IMR-90 (cell line): ENCODE measurements around the gene NFYC. TPM values are rescaled to one million over a fixed set of nuclear protein-coding genes. Genes with fewer than 3 reads are reported as not detected.

ENCODE experiments used
- ATAC-seq: fragments of 200-7000 bp; cut with Tn5 transposase; 2 replicates; pipeline ENCODE4 v1.9.1; 2020; ENCODE audit warnings: low read depth, mild to moderate bottlenecking, moderate library complexity
- BruUV-seq: library from RNA; stranded (reverse); fragments of 400-500 nt; replicated peaks from 2 replicates; lab custom pipeline; 2021; lab: Mats Ljungman, UMichigan
- CTCF ChIA-PET: fragments of 300-600 bp; formaldehyde crosslinking; extraction: SDS; loops from one replicate; lab custom pipeline; 2021; ENCODE audit warnings: antibody characterized with exemption; lab: Yijun Ruan, JAX
- POLR2A ChIA-PET: fragments of 300-600 bp; sonication (Branson Sonifier 250); formaldehyde crosslinking; loops from one replicate; lab custom pipeline; 2022; ENCODE audit warnings: antibody characterized with exemption; ENCODE audit not compliant: unreplicated experiment; lab: Charles Lee
- DNase-seq: peaks from one replicate; pipeline ENCODE4 v3.0.0; 2013
- H2AFZ ChIP-seq: replicated peaks from 2 replicates; pipeline ENCODE3; 2013; ENCODE audit warnings: low read length, mild to moderate bottlenecking; ENCODE audit not compliant: poor library complexity
- H2AK5ac ChIP-seq: 2 replicates; pipeline ENCODE4 v1.6.1; 2013; ENCODE audit warnings: low read depth, low read length, inconsistent platforms
- H2AK9ac ChIP-seq: replicated peaks from 2 replicates; pipeline ENCODE3; 2013; ENCODE audit warnings: mild to moderate bottlenecking, low read depth, low read length, moderate library complexity; ENCODE audit not compliant: poor library complexity
- H2BK120ac ChIP-seq: 2 replicates; pipeline ENCODE4 v1.6.1; 2013; ENCODE audit warnings: low read depth, low read length, inconsistent platforms
- H2BK15ac ChIP-seq: 3 replicates; pipeline ENCODE4 v1.6.1; 2013; ENCODE audit warnings: low read depth, low read length, inconsistent platforms
- H2BK20ac ChIP-seq: 2 replicates; pipeline ENCODE4 v1.6.1; 2013; ENCODE audit warnings: low read depth, mild to moderate bottlenecking, inconsistent platforms, low read length, moderate library complexity
- H2BK5ac ChIP-seq: 2 replicates; pipeline ENCODE4 v1.6.1; 2013; ENCODE audit warnings: mild to moderate bottlenecking, low read depth, low read length, inconsistent platforms; ENCODE audit not compliant: poor library complexity, severe bottlenecking
- H3K14ac ChIP-seq: replicated peaks from 2 replicates; pipeline ENCODE4 v1.6.1; 2013; ENCODE audit warnings: low read depth, low read length, inconsistent platforms
- H3K18ac ChIP-seq: 2 replicates; pipeline ENCODE4 v1.6.1; 2013; ENCODE audit warnings: low read depth, low read length, control low read depth
- H3K23ac ChIP-seq: 2 replicates; pipeline ENCODE4 v1.6.1; 2013; ENCODE audit warnings: low read depth, low read length, inconsistent platforms
- H3K27ac ChIP-seq: 2 replicates; pipeline ENCODE4 v1.5.1; 2013; ENCODE audit warnings: mild to moderate bottlenecking, control low read depth, low read length; ENCODE audit not compliant: insufficient read depth
- H3K27me3 ChIP-seq: 2 replicates; pipeline ENCODE4 v1.6.1; 2013; ENCODE audit warnings: low read length; ENCODE audit not compliant: control insufficient read depth, insufficient read depth
- H3K36me3 ChIP-seq: 2 replicates; pipeline ENCODE4 v1.6.1; 2013; ENCODE audit warnings: low read length, mixed read lengths; ENCODE audit not compliant: control insufficient read depth, insufficient read depth
- H3K4ac ChIP-seq: 2 replicates; pipeline ENCODE4 v1.6.1; 2013; ENCODE audit warnings: low read depth, low read length, inconsistent platforms
- H3K4me1 ChIP-seq: 2 replicates; pipeline ENCODE4 v1.6.1; 2013; ENCODE audit warnings: low read length, mixed read lengths; ENCODE audit not compliant: control insufficient read depth, insufficient read depth
- H3K4me2 ChIP-seq: 2 replicates; pipeline ENCODE4 v1.6.1; 2013; ENCODE audit warnings: low read depth, mild to moderate bottlenecking, control low read depth, low read length, moderate library complexity
- H3K4me3 ChIP-seq: 2 replicates; pipeline ENCODE4 v1.5.1; 2013; ENCODE audit warnings: low read depth, mild to moderate bottlenecking, control low read depth, low read length, moderate library complexity; ENCODE audit not compliant: insufficient read depth
- H3K56ac ChIP-seq: 2 replicates; pipeline ENCODE4 v1.6.1; 2013; ENCODE audit warnings: low read length, inconsistent platforms; ENCODE audit not compliant: insufficient read depth; ENCODE audit errors: extremely low read depth
- H3K79me1 ChIP-seq, 2 experiments: 2 replicates each; pipeline ENCODE4 v1.6.1; 2013; ENCODE audit warnings: low read length in 2 of 2, inconsistent platforms in 1 of 2, low read depth in 1 of 2
- H3K9ac ChIP-seq: 2 replicates; pipeline ENCODE4 v1.6.1; 2013; ENCODE audit warnings: low read depth, low read length, control low read depth
- H3K9me1 ChIP-seq: 2 replicates; pipeline ENCODE4 v1.6.1; 2013; ENCODE audit warnings: low read length, inconsistent platforms; ENCODE audit not compliant: insufficient read depth
- H3K9me3 ChIP-seq: 2 replicates; pipeline ENCODE4 v1.6.1; 2013; ENCODE audit warnings: low read length; ENCODE audit not compliant: control insufficient read depth, insufficient read depth
- H4K20me1 ChIP-seq: 2 replicates; pipeline ENCODE4 v1.6.1; 2013; ENCODE audit warnings: low read length, inconsistent platforms; ENCODE audit not compliant: insufficient read depth
- H4K5ac ChIP-seq: 2 replicates; pipeline ENCODE4 v1.6.1; 2013; ENCODE audit warnings: mild to moderate bottlenecking, low read depth, low read length, control low read depth
- H4K8ac ChIP-seq, 2 experiments: 2 replicates each; pipeline ENCODE4 v1.6.1; 2013; ENCODE audit warnings: low read depth in 2 of 2, low read length in 2 of 2, control low read depth in 1 of 2, inconsistent platforms in 1 of 2
- H4K91ac ChIP-seq: 2 replicates; pipeline ENCODE4 v1.6.1; 2013; ENCODE audit warnings: low read depth, low read length, inconsistent platforms; ENCODE audit not compliant: insufficient read depth
- BHLHE40 ChIP-seq: fragments of 150-350 bp; IDR thresholded peaks from 2 replicates; pipeline ENCODE4 v1.6.1; 2016; ENCODE audit warnings: mild to moderate bottlenecking, low read depth, low read length
- CEBPB ChIP-seq: IDR thresholded peaks from 2 replicates; pipeline ENCODE4 v1.6.1; 2012; ENCODE audit warnings: low read depth, low read length, improper control_type of control experiment
- CHD1 ChIP-seq: IDR thresholded peaks from 2 replicates; pipeline ENCODE4 v1.6.1; 2012; ENCODE audit warnings: low read depth, low read length, improper control_type of control experiment
- FOS ChIP-seq: fragments of 150-350 bp; IDR thresholded peaks from 2 replicates; pipeline ENCODE4 v1.6.1; 2016; ENCODE audit warnings: low read depth, low read length
- MAFK ChIP-seq: IDR thresholded peaks from 2 replicates; pipeline ENCODE4 v1.6.1; 2012; ENCODE audit warnings: low read depth, low read length, improper control_type of control experiment
- MAZ ChIP-seq: IDR thresholded peaks from 2 replicates; pipeline ENCODE4 v1.6.1; 2012; ENCODE audit warnings: low read depth, mild to moderate bottlenecking, low read length, improper control_type of control experiment, moderate library complexity, borderline replicate concordance
- MXI1 ChIP-seq: IDR thresholded peaks from 2 replicates; pipeline ENCODE4 v1.6.1; 2012; ENCODE audit warnings: low read depth, mild to moderate bottlenecking, low read length, moderate library complexity, borderline replicate concordance
- NFE2L2 ChIP-seq: fragments of 150-350 bp; IDR thresholded peaks from 2 replicates; pipeline ENCODE4 v1.6.1; 2016; ENCODE audit warnings: low read depth, mild to moderate bottlenecking, low read length
- POLR2A ChIP-seq: IDR thresholded peaks from 2 replicates; pipeline ENCODE4 v1.6.1; 2012; ENCODE audit warnings: mild to moderate bottlenecking, low read depth, low read length
- RAD21 ChIP-seq: IDR thresholded peaks from 2 replicates; pipeline ENCODE4 v1.6.1; 2012; ENCODE audit warnings: low read length, improper control_type of control experiment
- RCOR1 ChIP-seq: IDR thresholded peaks from 2 replicates; pipeline ENCODE4 v1.6.1; 2012; ENCODE audit warnings: mild to moderate bottlenecking, low read length, improper control_type of control experiment; ENCODE audit not compliant: insufficient replicate concordance
- RFX5 ChIP-seq: IDR thresholded peaks from 2 replicates; pipeline ENCODE4 v1.8.0; 2012; ENCODE audit warnings: low read depth, mild to moderate bottlenecking, low read length, moderate library complexity
- WGBS, 2 experiments: methylation state at CpG; one replicate each; pipeline versions ENCODE4 v1.1.5 to v1.1.7; 2013; ENCODE audit warnings: missing lambda C conversion rate in 2 of 2; ENCODE audit not compliant: insufficient read length in 1 of 2; ENCODE audit errors: extremely low coverage in 2 of 2; 5-methylcytosine and 5-hydroxymethylcytosine counted together
- dilution Hi-C: fragments of 300-500 bp; cut with HindIII; formaldehyde crosslinking; loops from one replicate; pipeline ENCODE4 v1.14.3; 2018; ENCODE audit warnings: low sequenced_read_pairs; ENCODE audit not compliant: unreplicated experiment
- in situ Hi-C: fragments of 300-500 bp; cut with MboI; formaldehyde crosslinking; loops from 3 replicates; pipeline ENCODE4 v1.14.3; 2019; ENCODE audit warnings: low sequenced_read_pairs, inconsistent platforms, mixed read lengths
- intact Hi-C: fragments of 100-400 bp; cut with micrococcal nuclease; formaldehyde crosslinking; loops from 2 replicates; pipeline ENCODE4 v1.10.0; 2022
- polyA plus RNA-seq, 3 experiments: library from polyadenylated mRNA; depleted of rRNA; stranded (reverse); fragments of >200 nt; gene quantifications; 2 replicates each; pipeline ENCODE4 v1.2.3, GENCODE V29; 2012; ENCODE audit warnings: low replicate concordance in 1 of 3
- total RNA-seq: library from RNA; depleted of rRNA; stranded (reverse); fragments of >200 nt; gene quantifications from 2 replicates; pipeline ENCODE4 v1.2.3, GENCODE V29; 2012
- TF ChIP-seq, protein P1 (sequence below): fragments of 150-350 bp; IDR thresholded peaks from 2 replicates; pipeline ENCODE4 v1.6.1; 2016; ENCODE audit warnings: low read depth, mild to moderate bottlenecking, low read length, moderate library complexity, borderline replicate concordance
- TF ChIP-seq, protein P2 (sequence below): conservative IDR thresholded peaks from 2 replicates; pipeline ENCODE4 v1.5.1; 2012; ENCODE audit warnings: mild to moderate bottlenecking, low read depth, low read length, improper control_type of control experiment
- TF ChIP-seq, protein P3 (sequence below): fragments of 150-350 bp; IDR thresholded peaks from 2 replicates; pipeline ENCODE4 v1.6.1; 2017; ENCODE audit warnings: mild to moderate bottlenecking, antibody characterized with exemption, low read length, low read depth

Gene NFYC
- total and polyA plus RNA-seq, 2 of the 4 experiments (the other 2 are of a cell fraction): 45.2 to 62.2 TPM

DNA sequence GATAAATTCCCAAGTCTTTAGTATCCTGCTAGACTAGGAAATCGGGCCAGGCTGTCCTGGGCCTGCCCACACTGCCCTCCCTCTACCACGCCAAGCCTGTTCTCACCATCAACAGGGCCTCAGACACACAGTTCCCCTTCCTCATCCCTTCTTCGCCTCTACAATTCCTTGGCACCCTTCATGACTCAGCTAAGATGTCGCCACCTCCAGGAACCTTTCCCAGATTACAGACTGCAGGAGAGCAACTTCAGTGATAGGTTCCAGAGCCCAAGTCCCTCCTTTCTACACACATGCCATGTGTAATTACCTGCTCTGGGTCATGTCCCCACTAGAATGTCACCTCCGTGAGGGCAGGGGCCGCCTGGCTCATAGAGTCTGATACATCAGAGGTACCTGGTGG, 29.4 kb upstream of the NFYC start:
- WGBS, 2 experiments: 33% methylated on average over 1 of the region's 6 CpGs; no CpG with 5 or more reads in 1 of the 2 experiments
- no peak overlapping the region for H4K91ac ChIP-seq
- H3K4me2 ChIP-seq: no peak overlapping the region
- H3K9me3 ChIP-seq: peaks cover 3% of the 10 kb centered on the region; the same call in 1 of the 2 replicates
- no peak overlapping the region for H2AK5ac ChIP-seq
- peaks cover 40% of the 10 kb centered on the region for H3K27me3 ChIP-seq
- H3K4me3 ChIP-seq: no peak overlapping the region
- H3K56ac ChIP-seq: no peak overlapping the region
- POLR2A ChIA-PET: no interaction called here
- H4K8ac ChIP-seq: no peak overlapping the region
- no peak overlapping the region for H3K27ac ChIP-seq
- no peaks in the 10 kb centered on the region for H3K79me1 ChIP-seq
- no peak overlapping the region for H2BK15ac ChIP-seq
- peaks cover 1% of the 10 kb centered on the region; the same call in 1 of the 2 replicates for H3K9me1 ChIP-seq
- no peak overlapping the region for H2BK20ac ChIP-seq
- DNase-seq (no peak), ATAC-seq (no peak)
- H3K4ac ChIP-seq: no peak overlapping the region
- H3K23ac ChIP-seq: no peak overlapping the region
- intact Hi-C loops: loop anchor here (10.0 kb wide), 1 partner anchor 127 kb away; the partner anchor contains the start of gene ZNF684
- TF ChIP-seq BHLHE40: no peak
- no peak for TF ChIP-seq NFE2L2
- no peak for TF ChIP-seq MXI1
- TF ChIP-seq FOS: no peak
- TF ChIP-seq, protein P1, sequence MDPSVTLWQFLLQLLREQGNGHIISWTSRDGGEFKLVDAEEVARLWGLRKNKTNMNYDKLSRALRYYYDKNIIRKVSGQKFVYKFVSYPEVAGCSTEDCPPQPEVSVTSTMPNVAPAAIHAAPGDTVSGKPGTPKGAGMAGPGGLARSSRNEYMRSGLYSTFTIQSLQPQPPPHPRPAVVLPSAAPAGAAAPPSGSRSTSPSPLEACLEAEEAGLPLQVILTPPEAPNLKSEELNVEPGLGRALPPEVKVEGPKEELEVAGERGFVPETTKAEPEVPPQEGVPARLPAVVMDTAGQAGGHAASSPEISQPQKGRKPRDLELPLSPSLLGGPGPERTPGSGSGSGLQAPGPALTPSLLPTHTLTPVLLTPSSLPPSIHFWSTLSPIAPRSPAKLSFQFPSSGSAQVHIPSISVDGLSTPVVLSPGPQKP: no peak
- no peak for TF ChIP-seq CHD1
- no peak for TF ChIP-seq CEBPB
- no peak for TF ChIP-seq RCOR1
- no peak for TF ChIP-seq POLR2A
- no peak for TF ChIP-seq RFX5
- TF ChIP-seq MAZ: no peak
- no peak for TF ChIP-seq MAFK
- TF ChIP-seq RAD21: no peak
- TF ChIP-seq, protein P2, sequence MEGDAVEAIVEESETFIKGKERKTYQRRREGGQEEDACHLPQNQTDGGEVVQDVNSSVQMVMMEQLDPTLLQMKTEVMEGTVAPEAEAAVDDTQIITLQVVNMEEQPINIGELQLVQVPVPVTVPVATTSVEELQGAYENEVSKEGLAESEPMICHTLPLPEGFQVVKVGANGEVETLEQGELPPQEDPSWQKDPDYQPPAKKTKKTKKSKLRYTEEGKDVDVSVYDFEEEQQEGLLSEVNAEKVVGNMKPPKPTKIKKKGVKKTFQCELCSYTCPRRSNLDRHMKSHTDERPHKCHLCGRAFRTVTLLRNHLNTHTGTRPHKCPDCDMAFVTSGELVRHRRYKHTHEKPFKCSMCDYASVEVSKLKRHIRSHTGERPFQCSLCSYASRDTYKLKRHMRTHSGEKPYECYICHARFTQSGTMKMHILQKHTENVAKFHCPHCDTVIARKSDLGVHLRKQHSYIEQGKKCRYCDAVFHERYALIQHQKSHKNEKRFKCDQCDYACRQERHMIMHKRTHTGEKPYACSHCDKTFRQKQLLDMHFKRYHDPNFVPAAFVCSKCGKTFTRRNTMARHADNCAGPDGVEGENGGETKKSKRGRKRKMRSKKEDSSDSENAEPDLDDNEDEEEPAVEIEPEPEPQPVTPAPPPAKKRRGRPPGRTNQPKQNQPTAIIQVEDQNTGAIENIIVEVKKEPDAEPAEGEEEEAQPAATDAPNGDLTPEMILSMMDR: no peak
- TF ChIP-seq, protein P3, sequence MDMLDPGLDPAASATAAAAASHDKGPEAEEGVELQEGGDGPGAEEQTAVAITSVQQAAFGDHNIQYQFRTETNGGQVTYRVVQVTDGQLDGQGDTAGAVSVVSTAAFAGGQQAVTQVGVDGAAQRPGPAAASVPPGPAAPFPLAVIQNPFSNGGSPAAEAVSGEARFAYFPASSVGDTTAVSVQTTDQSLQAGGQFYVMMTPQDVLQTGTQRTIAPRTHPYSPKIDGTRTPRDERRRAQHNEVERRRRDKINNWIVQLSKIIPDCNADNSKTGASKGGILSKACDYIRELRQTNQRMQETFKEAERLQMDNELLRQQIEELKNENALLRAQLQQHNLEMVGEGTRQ: no peak
- H3K18ac ChIP-seq: no peak overlapping the region
- no peak overlapping the region for H2AFZ ChIP-seq
- no peak overlapping the region for H2AK9ac ChIP-seq
- no peak overlapping the region for H3K14ac ChIP-seq
- H3K36me3 ChIP-seq: no peaks in the 10 kb centered on the region
- H4K5ac ChIP-seq: no peak overlapping the region
- no peak overlapping the region for H3K9ac ChIP-seq
- dilution Hi-C loops: no loop called here
- CTCF ChIA-PET: no interaction called here
- no peaks in the 10 kb centered on the region; the same call in 1 of the 2 replicates for H3K4me1 ChIP-seq
- no peaks in the 10 kb centered on the region for H4K20me1 ChIP-seq
- in situ Hi-C loops: no loop called here
- BruUV-seq: no TSS peak
- no peak overlapping the region for H2BK120ac ChIP-seq
- no peak overlapping the region for H2BK5ac ChIP-seq
